Gastrocnemius medialis (tissue), 4 donors: ENCODE measurements around the gene SASH1.

ENCODE experiments used
- CTCF ChIP-seq, 5 experiments: fragments of 450-650 bp in 3 of 5; fragments of 200-600 bp in 2 of 5; sonication (generic) in 2 of 5; IDR thresholded peaks in 4 of 5; conservative IDR thresholded peaks in 1 of 5; 1 replicate in 4 of 5; 2 replicates in 1 of 5; pipeline ENCODE4 v1.5.1; 2016 to 2019; ENCODE audit warnings: antibody characterized with exemption in 5 of 5, mild to moderate bottlenecking in 3 of 5, moderate library complexity in 3 of 5
- POLR2A ChIP-seq, 2 donors: fragments of 450-650 bp; IDR thresholded peaks; one replicate each; pipeline ENCODE4 v1.6.1; 2017; ENCODE audit warnings: antibody characterized with exemption in 2 of 2, mild to moderate bottlenecking in 2 of 2, moderate library complexity in 2 of 2

- no peak for TF ChIP-seq CTCF (IDR thresholded peaks at IDR 0.05 in 4 of 5, conservative IDR thresholded peaks at IDR 0.05 in 1 of 5)
- no peak for TF ChIP-seq POLR2A (IDR thresholded peaks at IDR 0.05)
These were observed 73.0 kb downstream of the SASH1 start for GRCh38 chr6:148415511-148416260.
